Measurements from ENCODE around the gene CD83. TPM values are rescaled to one million over a fixed set of nuclear protein-coding genes. Genes with fewer than 3 reads are reported as not detected.
A peak's percentile ranks its signal among the peaks of the same experiment; 100 is the strongest.

CD83 gene
- total RNA-seq, 1 donor from 2014 or later: 0.38 TPM

- no peak for ATAC-seq
- DNase-seq (ENCODE audit: low spot score): no peak
Observed at GRCh38 chr6:14091339-14091978, 26.1 kb upstream of the CD83 start.

GRCh38 chr6:14092316-14092715 lies 25.3 kb upstream of the CD83 start:
- DNase-seq (ENCODE audit: low spot score): no peak
- ATAC-seq: no peak

DNA sequence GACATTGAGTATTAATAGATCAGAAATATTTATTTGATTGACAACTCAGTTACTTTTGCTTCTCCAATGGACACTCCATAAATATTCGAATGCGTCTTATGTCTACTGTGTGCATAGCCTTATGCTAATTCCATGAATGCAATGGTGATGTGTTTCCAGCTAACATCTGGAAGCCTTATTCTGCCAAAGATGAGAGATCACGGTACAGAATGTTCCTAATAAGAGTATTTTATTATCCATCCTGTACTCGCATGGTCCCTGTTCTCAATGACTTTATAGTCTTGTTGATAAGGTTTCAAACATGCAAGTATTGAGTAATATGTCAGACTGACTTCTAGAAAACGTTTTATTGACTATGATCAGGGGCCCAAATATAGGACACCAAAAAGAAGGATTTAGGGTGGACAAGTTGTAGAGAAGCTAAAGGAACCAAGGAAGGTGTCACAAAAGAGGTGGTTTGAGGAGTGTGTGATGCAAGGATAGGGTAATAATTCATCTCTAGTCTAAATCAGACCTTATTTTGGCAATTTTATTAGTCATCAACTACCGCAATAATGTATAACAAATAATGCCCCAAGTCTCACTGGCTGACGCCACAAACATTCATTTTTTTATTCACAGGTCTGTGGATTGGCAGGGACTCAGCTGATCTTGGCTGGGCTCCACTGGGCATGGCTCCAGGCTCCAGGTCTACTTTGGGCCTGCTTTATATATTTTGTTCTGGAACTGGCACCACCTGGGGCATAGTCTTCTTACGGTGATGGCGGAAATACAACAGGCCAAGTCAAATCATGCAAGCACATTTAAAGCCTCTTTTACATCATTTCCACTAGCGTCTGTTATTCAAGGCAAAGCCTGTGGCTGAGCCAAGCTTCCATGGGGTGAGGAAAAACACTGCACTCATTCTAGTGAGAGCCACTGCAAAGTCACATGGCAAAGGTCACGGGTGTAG lies 24.5 kb upstream of the CD83 start:
- ATAC-seq (peak; percentile 74), DNase-seq (ENCODE audit: low spot score) (peak; percentile 70)

DNA sequence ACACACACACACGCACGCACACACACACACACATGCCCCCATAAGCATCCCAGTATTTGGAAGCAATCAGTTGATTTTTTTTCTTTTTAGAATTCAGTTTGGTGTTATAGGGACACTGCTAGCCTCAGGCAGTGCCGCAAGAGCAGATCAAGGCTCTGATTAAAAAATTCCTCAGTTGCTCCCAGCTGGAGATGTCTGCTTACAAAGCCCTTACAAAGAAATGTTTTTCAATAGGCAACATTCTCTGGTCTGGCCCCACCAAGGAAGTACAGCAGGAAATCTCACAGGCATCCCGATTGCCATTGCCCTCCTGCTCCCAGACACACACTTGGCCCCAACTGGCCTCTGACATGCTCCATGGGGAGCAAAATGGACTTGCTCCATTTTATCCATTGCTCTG lies 22.9 kb upstream of the CD83 start:
- DNase-seq (ENCODE audit: low spot score): no peak
- no peak for ATAC-seq

DNA sequence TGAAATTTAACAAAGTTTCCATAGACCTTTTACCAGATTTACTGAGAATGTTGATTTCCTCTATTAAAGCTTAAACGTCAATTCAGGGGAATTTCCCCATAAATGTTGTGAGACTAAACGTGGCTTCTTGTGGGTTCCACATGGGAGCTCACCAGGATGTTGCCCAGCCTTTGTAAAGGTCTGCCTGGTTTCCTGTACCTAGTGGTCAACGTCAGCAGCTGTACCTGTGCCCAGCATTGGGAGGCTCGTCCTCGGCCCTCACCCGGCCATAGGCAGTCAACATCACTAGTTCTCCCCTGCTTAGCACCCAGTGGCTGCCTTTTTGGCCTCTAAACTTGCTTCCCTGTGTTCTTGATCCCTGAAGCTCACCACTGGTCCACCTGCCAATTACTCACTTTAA lies 22.1 kb upstream of the CD83 start:
- DNase-seq (ENCODE audit: low spot score): no peak
- ATAC-seq: no peak

DNA sequence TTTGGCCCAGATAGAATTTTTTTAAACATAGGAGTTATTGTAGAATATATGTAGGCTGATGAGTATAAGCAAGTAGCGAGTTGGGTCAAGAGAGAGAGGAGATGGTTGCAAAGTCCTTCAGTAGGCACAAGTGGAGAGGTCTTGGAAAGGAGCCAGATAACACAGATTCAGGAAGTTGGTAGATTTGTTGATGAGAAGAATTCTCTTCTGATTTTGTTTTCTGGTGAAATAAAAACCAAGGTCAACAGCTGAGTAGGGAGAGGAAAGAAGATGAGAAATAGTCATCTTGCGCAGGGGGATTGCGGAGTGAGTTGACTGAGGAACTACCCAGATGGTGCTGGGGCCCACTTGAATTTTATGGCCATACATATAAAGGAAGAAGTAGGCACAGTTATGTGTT lies 17.4 kb upstream of the CD83 start:
- no peak for ATAC-seq
- no peak for DNase-seq (ENCODE audit: low spot score)

GRCh38 chr6:14100966-14101365 lies 16.6 kb upstream of the CD83 start:
- DNase-seq (ENCODE audit: low spot score) (no peak), ATAC-seq (no peak)

- ATAC-seq: no peak
- DNase-seq (ENCODE audit: low spot score): no peak
Observed at GRCh38 chr6:14102383-14102782, 15.2 kb upstream of the CD83 start.

DNA sequence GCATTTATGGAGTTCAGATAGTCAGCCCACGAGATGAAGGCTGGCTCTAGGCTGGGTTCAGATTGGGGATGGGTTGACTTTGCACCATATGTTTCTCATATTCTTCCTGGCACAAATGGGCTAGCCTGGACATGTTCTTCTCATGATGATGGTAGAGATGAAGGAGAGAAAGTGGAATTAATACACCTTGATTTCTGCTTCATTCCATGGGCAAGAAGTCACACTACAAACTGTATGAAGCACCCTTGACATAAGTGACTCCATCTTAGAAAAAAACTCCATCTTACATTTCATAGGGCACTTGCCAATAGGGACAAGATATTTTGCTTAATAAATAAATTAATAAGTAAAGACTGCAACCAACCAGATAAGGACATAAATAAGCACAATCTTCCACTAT lies 12.0 kb upstream of the CD83 start:
- no peak for ATAC-seq

DNA sequence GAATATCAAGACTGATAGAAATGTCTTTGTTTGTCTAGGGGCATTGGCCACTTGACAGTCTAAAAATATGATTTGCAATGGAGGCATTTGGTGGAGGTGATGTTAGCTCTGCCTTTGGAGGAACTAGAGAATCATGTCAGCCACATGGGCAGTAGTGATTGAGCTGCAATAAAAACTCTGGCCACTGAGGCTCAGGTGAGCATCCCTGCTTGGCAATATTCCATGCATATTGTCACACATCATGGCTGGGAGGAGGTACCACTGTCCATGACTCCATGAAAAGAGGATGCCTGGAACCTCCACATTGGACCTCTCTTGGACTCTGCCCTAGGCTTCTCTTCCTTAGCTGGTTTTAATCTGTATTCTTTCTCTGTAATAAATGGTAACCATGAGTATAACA lies 10.6 kb upstream of the CD83 start:
- no peak for ATAC-seq
- DNase-seq (ENCODE audit: low spot score): no peak

More for the DNA sequence above, 12.0 kb upstream of the CD83 start:
- DNase-seq (ENCODE audit: low spot score): no peak

DNA sequence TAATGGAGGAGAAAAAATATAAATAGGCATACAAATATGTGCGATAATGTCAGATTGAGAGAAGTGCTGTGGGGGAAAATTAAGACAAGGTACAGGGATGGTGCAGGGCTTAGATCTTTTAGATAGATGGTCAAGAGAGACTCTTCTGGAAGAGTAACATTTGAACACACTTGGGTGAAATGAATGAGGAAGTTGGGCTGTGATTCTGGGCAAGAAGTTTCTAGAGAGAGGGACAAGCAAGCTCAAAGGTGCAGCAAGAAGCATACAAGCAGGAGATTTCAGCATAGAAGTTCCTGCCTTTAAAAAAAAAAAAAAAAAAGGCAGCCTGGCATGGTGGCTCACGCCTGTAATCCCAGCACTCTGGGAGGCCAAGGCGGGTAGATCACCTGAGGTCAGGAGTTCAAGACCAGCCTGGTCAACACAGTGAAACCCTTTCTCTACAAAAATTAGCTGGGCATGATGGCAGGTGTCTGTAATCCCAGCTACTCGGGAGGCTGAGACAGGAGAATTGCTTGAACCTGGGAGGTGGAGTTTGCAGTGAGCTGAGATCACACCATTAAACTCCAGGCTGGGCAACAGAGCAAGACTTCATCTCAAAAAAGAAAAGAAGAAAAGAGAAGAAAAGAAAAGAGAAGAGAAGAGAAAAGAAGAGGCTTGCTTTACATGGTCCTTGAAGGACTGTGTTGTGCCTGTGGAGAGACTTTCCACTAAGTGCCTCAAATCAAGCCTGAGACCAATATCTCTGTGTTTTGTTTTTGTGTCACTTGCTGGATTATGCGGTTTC lies 9.7 kb upstream of the CD83 start:
- DNase-seq (ENCODE audit: low spot score): no peak
- ATAC-seq: no peak

DNA sequence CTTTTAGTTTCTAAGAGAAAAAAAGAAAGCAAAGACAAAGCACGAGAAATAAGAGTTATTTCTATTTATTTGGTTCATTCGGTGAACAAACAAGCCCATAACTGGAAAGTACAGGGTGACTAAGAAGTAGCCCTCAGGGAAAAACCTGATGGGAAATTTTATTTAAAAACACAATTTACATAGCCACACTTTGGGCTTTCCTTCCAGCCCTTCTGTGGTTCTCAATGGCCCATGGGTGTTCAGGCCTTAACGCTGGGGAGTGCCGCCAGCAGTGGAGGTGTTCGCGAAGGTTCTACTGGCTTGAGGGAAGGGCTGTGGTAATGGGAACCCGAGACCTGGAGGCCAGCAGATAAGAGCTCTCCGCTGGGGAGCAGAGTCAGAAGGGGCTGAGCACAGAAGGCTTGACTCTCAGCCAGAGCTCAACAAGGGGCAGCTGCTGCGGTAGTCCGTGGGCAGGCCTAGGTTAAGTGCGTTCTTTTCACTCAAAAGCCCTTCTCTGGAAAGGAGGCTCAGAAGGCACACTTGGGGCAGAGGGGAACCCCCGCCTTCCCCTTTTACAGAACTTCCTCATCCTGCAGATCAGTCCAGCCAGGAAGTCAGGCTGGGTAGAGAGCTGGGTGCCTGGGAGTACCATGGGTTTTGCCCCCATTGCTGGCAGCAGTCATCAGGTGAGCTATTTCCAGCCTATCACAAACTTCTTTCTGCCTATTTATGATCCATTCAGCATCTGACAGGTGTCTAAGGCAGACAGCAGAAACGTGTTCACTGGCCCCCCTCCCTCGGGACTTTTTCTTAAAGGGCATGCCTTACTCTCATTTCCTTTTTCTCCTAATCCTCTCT lies 8.8 kb upstream of the CD83 start:
- peak; percentile 54 for ATAC-seq
- no peak for DNase-seq (ENCODE audit: low spot score)

GRCh38 chr6:14109411-14109826 lies 8.2 kb upstream of the CD83 start:
- DNase-seq (ENCODE audit: low spot score) (no peak), ATAC-seq (no peak)

DNA sequence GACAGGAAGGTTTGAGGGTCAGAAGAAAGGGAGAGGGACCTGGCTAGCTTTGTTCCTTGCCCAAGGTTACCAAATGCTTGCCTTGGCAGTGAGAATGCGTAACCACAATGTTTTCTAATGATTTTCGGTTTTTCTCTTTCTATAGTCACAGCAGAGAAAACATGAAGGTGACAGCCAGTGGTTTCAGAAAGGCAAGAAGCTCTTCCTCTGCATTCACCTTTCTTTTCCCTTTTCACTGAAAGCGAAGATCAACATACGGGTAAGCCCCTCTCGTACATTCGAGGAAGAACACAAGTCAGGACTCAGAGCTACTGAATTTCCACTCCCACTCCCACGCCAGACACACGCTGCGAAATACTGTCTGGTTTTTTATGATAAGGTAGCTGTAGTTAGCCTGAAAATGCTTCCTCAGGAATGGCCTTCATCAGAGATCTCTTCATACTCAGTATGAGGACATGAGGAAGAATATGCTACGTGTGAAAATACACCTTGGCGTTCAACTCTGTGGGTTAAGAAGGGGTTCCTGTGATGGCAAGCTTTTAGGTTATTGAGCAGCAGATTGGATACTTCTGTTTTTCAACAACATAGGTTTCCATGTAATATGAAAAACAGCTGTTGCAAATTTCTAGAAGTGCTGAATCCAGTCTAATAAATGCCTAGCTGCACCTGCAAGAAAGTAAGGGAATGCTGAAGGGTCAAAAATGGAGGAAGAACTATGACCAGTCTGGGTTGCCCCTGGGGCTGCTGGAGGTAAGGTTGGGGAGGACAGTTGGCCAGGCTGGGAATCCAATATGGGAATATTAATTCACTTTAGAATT lies 7.4 kb upstream of the CD83 start:
- DNase-seq (ENCODE audit: low spot score): no peak
- no peak for ATAC-seq

DNA sequence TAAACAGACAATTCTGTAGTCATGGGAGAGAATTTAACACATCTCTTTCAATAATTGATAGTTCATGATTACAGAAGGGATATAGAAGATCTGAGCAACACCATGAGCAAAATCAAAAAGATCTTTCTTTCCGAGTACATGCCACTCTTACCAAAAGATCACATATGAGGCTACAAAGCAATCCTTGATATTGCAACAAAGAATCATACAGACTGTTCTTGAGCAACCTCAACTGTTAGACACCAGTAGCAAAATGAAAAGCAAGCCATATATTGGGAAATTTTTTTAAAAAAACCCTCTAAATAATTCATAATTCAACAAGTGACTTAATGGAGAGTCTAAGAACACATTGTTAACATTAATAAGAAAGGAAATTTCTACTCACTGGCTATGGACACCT lies 3.6 kb upstream of the CD83 start:
- no peak for DNase-seq (ENCODE audit: low spot score)
- ATAC-seq: no peak

GRCh38 chr6:14118091-14118439 lies 493 bp downstream of the CD83 start:
- no peak for ATAC-seq

GRCh38 chr6:14118446-14118845 lies 874 bp downstream of the CD83 start:
- ATAC-seq (no peak), DNase-seq (ENCODE audit: low spot score) (no peak)

More at GRCh38 chr6:14118091-14118439, 493 bp downstream of the CD83 start:
- no peak for DNase-seq (ENCODE audit: low spot score)

GRCh38 chr6:14119784-14120183 lies 2.2 kb downstream of the CD83 start:
- no peak for DNase-seq (ENCODE audit: low spot score)

DNA sequence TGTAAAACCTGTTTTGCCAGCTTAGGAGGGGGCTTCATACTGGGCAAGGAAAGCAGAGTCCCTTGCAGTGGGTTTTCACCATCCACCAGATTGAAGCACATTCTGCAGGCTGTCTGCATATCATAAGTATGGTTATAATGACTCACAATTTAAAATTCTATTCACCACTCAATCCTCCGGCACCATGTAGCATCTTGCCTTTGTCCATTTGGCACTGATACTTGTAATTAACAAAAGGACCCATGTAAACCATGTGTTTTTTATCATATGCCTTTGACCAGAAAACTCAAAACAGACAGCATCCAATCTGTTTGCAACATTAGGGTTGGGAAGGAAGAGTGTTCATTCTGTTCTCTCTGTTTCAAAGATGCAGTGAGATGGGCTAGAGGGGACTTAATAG lies 3.0 kb downstream of the CD83 start:
- no peak for ATAC-seq
- DNase-seq (ENCODE audit: low spot score): no peak

More at GRCh38 chr6:14119784-14120183, 2.2 kb downstream of the CD83 start:
- no peak for ATAC-seq

GRCh38 chr6:14121936-14122344 lies 4.4 kb downstream of the CD83 start:
- ATAC-seq: no peak
- DNase-seq (ENCODE audit: low spot score): no peak

Data from left lobe of liver (tissue), 2 donors.